Endothelial cell of umbilical vein (primary cell): ENCODE measurements around the gene GABRB2. TPM values are rescaled to one million over a fixed set of nuclear protein-coding genes. Genes with fewer than 3 reads are reported as not detected.

Experiments used
- BruUV-seq: library from RNA; stranded (reverse); fragments of 400-500 nt; replicated peaks from 2 replicates; lab custom pipeline; 2021; lab: Mats Ljungman, UMichigan
- CTCF ChIA-PET: fragments of 300-600, 350-600 bp; sonication (Branson Sonifier 250); formaldehyde crosslinking; loops from one replicate; lab custom pipeline; 2021; ENCODE audit warnings: antibody characterized with exemption, inconsistent platforms; lab: Charles Lee
- POLR2A ChIA-PET: fragments of 300-600, 350-600 bp; sonication (Branson Sonifier 250); formaldehyde crosslinking; loops from one replicate; lab custom pipeline; 2021; ENCODE audit warnings: antibody characterized with exemption, inconsistent platforms; lab: Charles Lee
- DNase-seq: peaks from one replicate; pipeline ENCODE4 v3.0.0-alpha.2; 2011; ENCODE audit warnings: low read depth, low spot score
- FAIRE-seq: peaks from 2 replicates; lab custom pipeline; 2011; peaks lifted over from hg19 to GRCh38; lab: Jason Lieb, UNC
- H2AFZ ChIP-seq: 2 replicates; pipeline ENCODE4 v1.6.0; 2012; ENCODE audit warnings: low read depth, low read length, control low read depth, inconsistent platforms
- H3K27ac ChIP-seq: 2 replicates; pipeline ENCODE4 v1.5.1; 2011; ENCODE audit warnings: low read depth, mild to moderate bottlenecking, control low read depth, low read length, moderate library complexity; ENCODE audit not compliant: insufficient read depth
- H3K27me3 ChIP-seq, 2 experiments: 2 replicates each; pipeline versions ENCODE4 v1.6.0 to v1.6.1; 2011; ENCODE audit warnings: low read length in 2 of 2, mixed read lengths in 1 of 2; ENCODE audit not compliant: control insufficient read depth in 2 of 2, insufficient read depth in 2 of 2
- H3K36me3 ChIP-seq, 2 experiments: 2 replicates in 1 of 2; 3 replicates in 1 of 2; pipeline ENCODE4 v1.5.1; 2011; ENCODE audit warnings: low read length in 2 of 2, mild to moderate bottlenecking in 1 of 2, moderate library complexity in 1 of 2; ENCODE audit not compliant: control insufficient read depth in 2 of 2, insufficient read depth in 2 of 2; ENCODE audit errors: extremely low read depth in 1 of 2
- H3K4me1 ChIP-seq: 3 replicates; pipeline ENCODE4 v1.5.1; 2011; ENCODE audit warnings: mild to moderate bottlenecking, low read length; ENCODE audit not compliant: control insufficient read depth, insufficient read depth; ENCODE audit errors: extremely low read depth
- H3K4me2 ChIP-seq: 2 replicates; pipeline ENCODE4 v1.6.1; 2011; ENCODE audit warnings: low read length, control low read depth, mixed read lengths; ENCODE audit not compliant: insufficient read depth
- H3K4me3 ChIP-seq, 3 experiments: fragments of 200-600 bp in 1 of 3; sonication (generic), shearing (Covaris generic) in 1 of 3; replicated peaks in 1 of 3; 2 replicates each; pipeline ENCODE4 v1.5.1; 2011 to 2016; ENCODE audit warnings: control low read depth in 3 of 3, low read length in 3 of 3, mild to moderate bottlenecking in 2 of 3, inconsistent platforms in 1 of 3, low read depth in 1 of 3, moderate library complexity in 1 of 3; ENCODE audit not compliant: insufficient read depth in 1 of 3
- H3K79me2 ChIP-seq: 2 replicates; pipeline ENCODE4 v1.6.0; 2012; ENCODE audit warnings: low read length, inconsistent platforms; ENCODE audit not compliant: control insufficient read depth, insufficient read depth
- H3K9ac ChIP-seq: replicated peaks from 2 replicates; pipeline ENCODE3; 2011; ENCODE audit warnings: low read length, control low read depth; ENCODE audit not compliant: insufficient read depth; ENCODE audit errors: extremely low read depth
- H3K9me1 ChIP-seq: replicated peaks from 3 replicates; pipeline ENCODE4 v1.6.0; 2011; ENCODE audit warnings: mild to moderate bottlenecking, low read length; ENCODE audit not compliant: control insufficient read depth, insufficient read depth; ENCODE audit errors: extremely low read depth
- H3K9me3 ChIP-seq: replicated peaks from 2 replicates; pipeline ENCODE4 v1.5.1; 2012; ENCODE audit warnings: low read length, inconsistent platforms; ENCODE audit not compliant: control insufficient read depth, insufficient read depth
- H4K20me1 ChIP-seq: replicated peaks from 2 replicates; pipeline ENCODE3; 2011; ENCODE audit warnings: mild to moderate bottlenecking, low read length; ENCODE audit not compliant: control insufficient read depth, insufficient read depth; ENCODE audit errors: extremely low read depth
- EZH2 ChIP-seq: IDR thresholded peaks from 2 replicates; pipeline ENCODE4 v1.6.1; 2012; ENCODE audit warnings: borderline replicate concordance, low read depth, mild to moderate bottlenecking, moderate library complexity, low read length, inconsistent platforms; ENCODE audit not compliant: severe bottlenecking
- FOS ChIP-seq: IDR thresholded peaks from 2 replicates; pipeline ENCODE4 v1.6.1; 2011; ENCODE audit warnings: mild to moderate bottlenecking, low read length, moderate library complexity, borderline replicate concordance; ENCODE audit not compliant: insufficient read depth
- GATA2 ChIP-seq: IDR thresholded peaks from 2 replicates; pipeline ENCODE4 v1.7.0; 2011; ENCODE audit warnings: low read depth, mild to moderate bottlenecking, moderate library complexity, mixed read lengths, low read length; ENCODE audit not compliant: insufficient read length, insufficient read depth
- JUN ChIP-seq: IDR thresholded peaks from 2 replicates; pipeline ENCODE4 v1.6.1; 2011; ENCODE audit warnings: borderline replicate concordance, low read depth; ENCODE audit not compliant: insufficient read length, insufficient read depth
- MYC ChIP-seq: IDR thresholded peaks from one replicate; pipeline ENCODE4 v1.6.1; 2011; ENCODE audit warnings: mild to moderate bottlenecking, low read depth, low read length
- POLR2A ChIP-seq: IDR thresholded peaks from 2 replicates; pipeline ENCODE4 v1.6.1; 2012; ENCODE audit warnings: low read depth, mild to moderate bottlenecking, control low read depth, low read length
- POLR2AphosphoS5 ChIP-seq: IDR thresholded peaks from 2 replicates; pipeline ENCODE4 v1.6.1; 2012; ENCODE audit warnings: low read depth, mild to moderate bottlenecking, control low read depth, low read length, moderate library complexity; ENCODE audit not compliant: insufficient read depth
- dilution Hi-C: fragments of 300-500 bp; cut with MboI; formaldehyde crosslinking; loops from one replicate; pipeline ENCODE4 v1.15.0; 2019; ENCODE audit warnings: low sequenced_read_pairs; ENCODE audit not compliant: extremely low pct_ligation_motif_present
- intact Hi-C: fragments of 100-400 bp; cut with micrococcal nuclease; formaldehyde crosslinking; loops from one replicate; pipeline ENCODE4 v1.10.0; 2022
- polyA plus RNA-seq, 4 experiments: library from polyadenylated mRNA; depleted of rRNA in 3 of 4; stranded (reverse) in 3 of 4; unstranded in 1 of 4; fragments of >200 nt; gene quantifications; 2 replicates each; pipeline versions ENCODE4 v1.2.1 to v1.2.3, GENCODE V29; 2011 to 2012; ENCODE audit warnings: missing spikeins in 1 of 4
- total RNA-seq: library from RNA; stranded (reverse); gene quantifications from 2 replicates; pipeline ENCODE4 v1.2.3, GENCODE V29; 2021
- TF ChIP-seq, protein P1 (sequence below), 2 donors: IDR thresholded peaks; 1 replicate in 1 of 2; 2 replicates in 1 of 2; pipeline ENCODE4 v1.5.1; 2011; ENCODE audit warnings: low read length in 2 of 2, mild to moderate bottlenecking in 2 of 2, moderate library complexity in 2 of 2, control low read depth in 1 of 2, inconsistent platforms in 1 of 2, low read depth in 1 of 2; ENCODE audit not compliant: insufficient read depth in 1 of 2; ENCODE audit errors: extremely low read depth in 1 of 2
- TF ChIP-seq, protein P2 (sequence below): IDR thresholded peaks from 2 replicates; pipeline ENCODE4 v1.6.1; 2011; ENCODE audit not compliant: insufficient read depth, insufficient read length

The GABRB2 gene
- total and polyA plus RNA-seq, 2 donors (not counting 3 experiments of a cell fraction or from before 2014, with no cell fraction given), result not detected

DNA sequence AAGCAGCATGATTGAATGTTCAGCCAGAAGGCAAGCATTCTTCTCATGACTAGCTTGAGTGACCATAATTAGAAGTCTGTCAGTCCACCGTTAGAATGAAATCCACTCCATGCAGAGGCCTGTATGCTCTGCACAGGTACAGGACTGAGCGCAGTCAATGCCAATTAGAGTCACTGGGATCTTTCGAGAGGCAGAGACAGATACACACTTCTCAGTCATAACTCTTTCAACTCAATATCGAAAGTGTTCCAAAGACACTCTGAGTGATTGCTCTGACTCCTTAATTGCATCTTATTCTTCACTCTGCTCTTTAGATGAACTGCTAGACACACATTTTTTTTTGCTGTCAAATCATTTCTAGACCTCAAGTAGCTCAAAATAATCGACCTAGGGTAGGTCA is 203.6 kb downstream of the GABRB2 start:
- ChIA-PET CTCF (no interaction called here), POLR2A (no interaction called here)
- no peak overlapping the region for H3K4me3 ChIP-seq
- H2AFZ ChIP-seq, result no peak overlapping the region
- intact Hi-C loops (no loop called here), dilution Hi-C loops (no loop called here)
- H3K36me3 ChIP-seq, result no peaks in the 10 kb centered on the region
- H3K9ac ChIP-seq, result no peak overlapping the region
- H3K4me1 ChIP-seq, result no peaks in the 10 kb centered on the region
- H4K20me1 ChIP-seq, result no peaks in the 10 kb centered on the region
- H3K9me3 ChIP-seq, result no peaks in the 10 kb centered on the region
- FAIRE-seq, result no peak
- H3K79me2 ChIP-seq, result no peaks in the 10 kb centered on the region
- H3K27me3 ChIP-seq, result no peaks in the 10 kb centered on the region
- H3K4me2 ChIP-seq, result no peak overlapping the region
- BruUV-seq, result no TSS peak
- no peak overlapping the region for H3K27ac ChIP-seq
- H3K9me1 ChIP-seq, result no peaks in the 10 kb centered on the region
- DNase-seq, result no peak
- TF ChIP-seq GATA2, result no peak
- no peak for TF ChIP-seq POLR2AphosphoS5
- no peak for TF ChIP-seq JUN
- TF ChIP-seq FOS, result no peak
- no peak for TF ChIP-seq EZH2
- no peak for TF ChIP-seq MYC
- TF ChIP-seq POLR2A, result no peak
- TF ChIP-seq, protein P1, sequence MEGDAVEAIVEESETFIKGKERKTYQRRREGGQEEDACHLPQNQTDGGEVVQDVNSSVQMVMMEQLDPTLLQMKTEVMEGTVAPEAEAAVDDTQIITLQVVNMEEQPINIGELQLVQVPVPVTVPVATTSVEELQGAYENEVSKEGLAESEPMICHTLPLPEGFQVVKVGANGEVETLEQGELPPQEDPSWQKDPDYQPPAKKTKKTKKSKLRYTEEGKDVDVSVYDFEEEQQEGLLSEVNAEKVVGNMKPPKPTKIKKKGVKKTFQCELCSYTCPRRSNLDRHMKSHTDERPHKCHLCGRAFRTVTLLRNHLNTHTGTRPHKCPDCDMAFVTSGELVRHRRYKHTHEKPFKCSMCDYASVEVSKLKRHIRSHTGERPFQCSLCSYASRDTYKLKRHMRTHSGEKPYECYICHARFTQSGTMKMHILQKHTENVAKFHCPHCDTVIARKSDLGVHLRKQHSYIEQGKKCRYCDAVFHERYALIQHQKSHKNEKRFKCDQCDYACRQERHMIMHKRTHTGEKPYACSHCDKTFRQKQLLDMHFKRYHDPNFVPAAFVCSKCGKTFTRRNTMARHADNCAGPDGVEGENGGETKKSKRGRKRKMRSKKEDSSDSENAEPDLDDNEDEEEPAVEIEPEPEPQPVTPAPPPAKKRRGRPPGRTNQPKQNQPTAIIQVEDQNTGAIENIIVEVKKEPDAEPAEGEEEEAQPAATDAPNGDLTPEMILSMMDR (IDR thresholded peaks at IDR 0.05; ENCODE audit: extremely low read depth in 1 of 2, insufficient read depth in 1 of 2, low read depth in 1 of 2, low read length in 2 of 2), result no peak
- TF ChIP-seq, protein P2, sequence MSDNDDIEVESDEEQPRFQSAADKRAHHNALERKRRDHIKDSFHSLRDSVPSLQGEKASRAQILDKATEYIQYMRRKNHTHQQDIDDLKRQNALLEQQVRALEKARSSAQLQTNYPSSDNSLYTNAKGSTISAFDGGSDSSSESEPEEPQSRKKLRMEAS, result no peak
